GM12878 (cell line): ENCODE data around the gene STK39. TPM values are rescaled to one million over a fixed set of nuclear protein-coding genes. Genes with fewer than 3 reads are reported as not detected.

Experiments used
- ATAC-seq: fragments of 200-7000 bp; cut with Tn5 transposase; 3 replicates; pipeline ENCODE4 v1.9.1; 2020; ENCODE audit warnings: mild to moderate bottlenecking, moderate library complexity
- BruUV-seq: library from RNA; stranded (reverse); fragments of 400-500 nt; replicated peaks from 2 replicates; lab custom pipeline; 2021; lab: Mats Ljungman, UMichigan
- CTCF ChIA-PET: fragments of 300-600 bp; sonication (Branson Sonifier 250); formaldehyde crosslinking; extraction: SDS; loops from one replicate; lab custom pipeline; 2021; ENCODE audit warnings: inconsistent platforms; lab: Yijun Ruan, JAX
- POLR2A ChIA-PET: fragments of 350-600 bp; formaldehyde crosslinking; extraction: SDS; loops from one replicate; lab custom pipeline; 2021; ENCODE audit warnings: inconsistent platforms; lab: Charles Lee
- RAD21 ChIA-PET: fragments of 300-600 bp; sonication (Branson Sonifier 250); formaldehyde crosslinking; loops from one replicate; lab custom pipeline; 2023; ENCODE audit warnings: antibody characterized with exemption; ENCODE audit not compliant: unreplicated experiment; lab: Charles Lee
- SMC1A ChIA-PET: fragments of 300-600 bp; sonication (Branson Sonifier 250); formaldehyde crosslinking; loops from one replicate; lab custom pipeline; 2023; ENCODE audit not compliant: unreplicated experiment, uncharacterized antibody; lab: Charles Lee
- DNase-seq: peaks from one replicate; pipeline ENCODE4 v3.0.0-alpha.2; 2011; ENCODE audit warnings: low read depth, low spot score
- FAIRE-seq: peaks from 3 replicates; lab custom pipeline; 2011; peaks lifted over from hg19 to GRCh38; lab: Jason Lieb, UNC
- H2AFZ ChIP-seq: 2 replicates; pipeline ENCODE4 v1.6.0; 2011; ENCODE audit warnings: low read depth, low read length, control low read depth; ENCODE audit not compliant: control insufficient read depth
- H3K27ac ChIP-seq: 2 replicates; pipeline ENCODE4 v1.5.1; 2011; ENCODE audit warnings: control low read depth; ENCODE audit not compliant: control insufficient read depth, insufficient read depth
- H3K27me3 ChIP-seq, 2 experiments: replicated peaks in 1 of 2; 2 replicates each; pipeline versions ENCODE4 v1.6.0 to v1.6.1; 2011; ENCODE audit warnings: low read length in 1 of 2; ENCODE audit not compliant: control insufficient read depth in 2 of 2, insufficient read depth in 2 of 2
- H3K36me3 ChIP-seq, 2 experiments: 2 replicates each; pipeline ENCODE4 v1.5.1; 2011; ENCODE audit warnings: low read length in 1 of 2; ENCODE audit not compliant: control insufficient read depth in 2 of 2, insufficient read depth in 2 of 2
- H3K4me1 ChIP-seq: 2 replicates; pipeline ENCODE4 v1.6.1; 2011; ENCODE audit warnings: mild to moderate bottlenecking, low read length, moderate library complexity, mixed read lengths; ENCODE audit not compliant: control insufficient read depth, insufficient read depth
- H3K4me2 ChIP-seq: 2 replicates; pipeline ENCODE4 v1.6.0; 2011; ENCODE audit warnings: control low read depth; ENCODE audit not compliant: control insufficient read depth, insufficient read depth
- H3K4me3 ChIP-seq: fragments of 200-600 bp; sonication (generic); 2 replicates; pipeline ENCODE4 v1.5.1; 2016
- H3K79me2 ChIP-seq: 2 replicates; pipeline ENCODE4 v1.6.0; 2011; ENCODE audit warnings: low read length; ENCODE audit not compliant: control insufficient read depth, insufficient read depth
- H3K9ac ChIP-seq: 2 replicates; pipeline ENCODE4 v1.8.0; 2011; ENCODE audit warnings: low read length, control low read depth, mixed read lengths; ENCODE audit not compliant: control insufficient read depth, insufficient read depth
- H3K9me3 ChIP-seq: replicated peaks from 3 replicates; pipeline ENCODE4 v1.5.1; 2011; ENCODE audit warnings: mild to moderate bottlenecking, low read length; ENCODE audit not compliant: control insufficient read depth, insufficient read depth
- H4K20me1 ChIP-seq: 2 replicates; pipeline ENCODE4 v1.6.0; 2011; ENCODE audit not compliant: control insufficient read depth, insufficient read depth
- BACH1 ChIP-seq: fragments of 450-650 bp; IDR thresholded peaks from 2 replicates; pipeline ENCODE4 v1.6.1; 2017; ENCODE audit warnings: mild to moderate bottlenecking, borderline replicate concordance
- CHD2 ChIP-seq: IDR thresholded peaks from 2 replicates; pipeline ENCODE4 v1.6.1; 2011; ENCODE audit warnings: low read depth, low read length, improper control_type of control experiment, borderline replicate concordance
- FOXK2 ChIP-seq: fragments of 450-650 bp; IDR thresholded peaks from 2 replicates; pipeline ENCODE4 v1.6.1; 2017; ENCODE audit warnings: mild to moderate bottlenecking, moderate library complexity
- IRF5 ChIP-seq: fragments of 450-650 bp; IDR thresholded peaks from 2 replicates; pipeline ENCODE4 v1.6.1; 2017; ENCODE audit warnings: borderline replicate concordance
- NFXL1 ChIP-seq: fragments of 450-650 bp; IDR thresholded peaks from 2 replicates; pipeline ENCODE4 v1.6.1; 2017; ENCODE audit warnings: antibody characterized with exemption, mild to moderate bottlenecking, borderline replicate concordance
- PAX5 ChIP-seq: IDR thresholded peaks from 2 replicates; pipeline ENCODE4 v1.6.1; 2011; ENCODE audit warnings: low read depth, low read length, borderline replicate concordance
- PML ChIP-seq: IDR thresholded peaks from 2 replicates; pipeline ENCODE4 v1.6.1; 2012; ENCODE audit warnings: low read length, inconsistent platforms
- RUNX3 ChIP-seq: IDR thresholded peaks from 2 replicates; pipeline ENCODE4 v1.6.1; 2012; ENCODE audit warnings: low read length, inconsistent platforms
- SREBF2 ChIP-seq: IDR thresholded peaks from 2 replicates; pipeline ENCODE4 v1.6.1; 2012; ENCODE audit warnings: mild to moderate bottlenecking, low read length
- TAF1 ChIP-seq: IDR thresholded peaks from 2 replicates; pipeline ENCODE4 v1.6.1; 2011; ENCODE audit warnings: mild to moderate bottlenecking, low read depth, low read length, borderline replicate concordance
- TARDBP ChIP-seq: IDR thresholded peaks from 2 replicates; pipeline ENCODE4 v1.6.1; 2016; ENCODE audit warnings: borderline replicate concordance
- WRNIP1 ChIP-seq: IDR thresholded peaks from 2 replicates; pipeline ENCODE4 v1.6.1; 2011; ENCODE audit warnings: low read depth, low read length, improper control_type of control experiment, borderline replicate concordance
- ZSCAN29 ChIP-seq: fragments of 450-650 bp; IDR thresholded peaks from 2 replicates; pipeline ENCODE4 v1.6.1; 2017; ENCODE audit warnings: mild to moderate bottlenecking, moderate library complexity
- WGBS: methylation state at CpG from one replicate; pipeline ENCODE4 v1.1.6; 2016; ENCODE audit warnings: low lambda C conversion rate; ENCODE audit not compliant: insufficient replicate concordance, insufficient coverage; ENCODE audit errors: missing lambda C conversion rate; 5-methylcytosine and 5-hydroxymethylcytosine counted together
- in situ Hi-C: fragments of 300-500 bp; cut with MboI; formaldehyde crosslinking; loops from 9 replicates; pipeline ENCODE4 v1.14.3; 2018; ENCODE audit warnings: mixed read lengths
- intact Hi-C: fragments of 100-400 bp; cut with micrococcal nuclease; formaldehyde crosslinking; loops from one replicate; pipeline ENCODE4 v1.14.2; 2022; ENCODE audit not compliant: unreplicated experiment
- polyA plus RNA-seq, 11 experiments: library from polyadenylated mRNA; depleted of rRNA in 4 of 11; unstranded in 6 of 11; stranded (reverse) in 5 of 11; fragments of >200 nt; fragmentation: Nextera tagmentation in 4 of 11; fragmentation: Illumina TruSeq in 1 of 11; extraction: Ambion mirVana in 4 of 11; extraction: Trizol in 1 of 11; gene quantifications; 1 replicate in 1 of 11; 2 replicates in 10 of 11; pipeline versions ENCODE4 v1.2.1 to v1.2.3, GENCODE V29; 2011 to 2016; ENCODE audit warnings: inconsistent platforms in 2 of 11, missing spikeins in 2 of 11, low read depth in 1 of 11
- total RNA-seq, 4 experiments: library from RNA; depleted of rRNA in 3 of 4; stranded (reverse); fragments of >200 nt in 3 of 4; fragmentation: Illumina TruSeq in 1 of 4; extraction: Trizol in 1 of 4; gene quantifications; 2 replicates each; pipeline versions ENCODE4 v1.2.1 to v1.2.3, GENCODE V29; 2013 to 2021
- TF ChIP-seq, protein P1 (sequence below): IDR thresholded peaks from 2 replicates; pipeline ENCODE4 v1.6.1; 2011; ENCODE audit warnings: low read depth, low read length, improper control_type of control experiment, borderline replicate concordance

Gene STK39
- total and polyA plus RNA-seq, 10 of the 15 experiments (the other 5 are each of a cell fraction or from before 2014, with no cell fraction given), result 0.03 to 0.21 (median 0.07) TPM; not detected in 5

- no peaks in the 10 kb centered on the region for H3K36me3 ChIP-seq
- CTCF ChIA-PET, result no interaction called here
- FAIRE-seq, result no peak
These were observed 187.6 kb downstream of the STK39 start for GRCh38 chr2:168059758-168060157.

More at GRCh38 chr2:168059758-168060157, 187.6 kb downstream of the STK39 start:
- H3K9me3 ChIP-seq, result no peaks in the 10 kb centered on the region
- no peaks in the 10 kb centered on the region for H4K20me1 ChIP-seq
- H2AFZ ChIP-seq, result no peak overlapping the region
- ATAC-seq, result no peak
- BruUV-seq, result no TSS peak
- H3K27ac ChIP-seq, result no peak overlapping the region
- in situ Hi-C loops (no loop called here), intact Hi-C loops (no loop called here)
- RAD21 ChIA-PET, result no interaction called here
- POLR2A ChIA-PET, result no interaction called here
- no peak overlapping the region for H3K9ac ChIP-seq
- H3K4me3 ChIP-seq, result no peak overlapping the region
- TF ChIP-seq TARDBP (no peak), TAF1 (no peak), NFXL1 (no peak), ZSCAN29 (no peak), CHD2 (no peak), PAX5 (no peak), WRNIP1 (no peak), PML (no peak), BACH1 (no peak), RUNX3 (no peak), IRF5 (no peak), SREBF2 (no peak), FOXK2 (no peak)
- TF ChIP-seq, protein P1, sequence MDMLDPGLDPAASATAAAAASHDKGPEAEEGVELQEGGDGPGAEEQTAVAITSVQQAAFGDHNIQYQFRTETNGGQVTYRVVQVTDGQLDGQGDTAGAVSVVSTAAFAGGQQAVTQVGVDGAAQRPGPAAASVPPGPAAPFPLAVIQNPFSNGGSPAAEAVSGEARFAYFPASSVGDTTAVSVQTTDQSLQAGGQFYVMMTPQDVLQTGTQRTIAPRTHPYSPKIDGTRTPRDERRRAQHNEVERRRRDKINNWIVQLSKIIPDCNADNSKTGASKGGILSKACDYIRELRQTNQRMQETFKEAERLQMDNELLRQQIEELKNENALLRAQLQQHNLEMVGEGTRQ, result no peak
- TF ChIP-seq, all 136 proteins: peak for 0
- 40% methylated on average over 2 of the region's 2 CpGs for WGBS
- H3K79me2 ChIP-seq, result no peaks in the 10 kb centered on the region
- SMC1A ChIA-PET, result no interaction called here
- H3K4me2 ChIP-seq, result no peak overlapping the region
- H3K27me3 ChIP-seq, result no peaks in the 10 kb centered on the region; a peak in 1 of 4 replicates
- H3K4me1 ChIP-seq, result no peaks in the 10 kb centered on the region
- no peak for DNase-seq
